HG02798 (cell line): ENCODE measurements around the gene TMEM219.
"Not testable (repeated sequence)": the region's sequence is repeated elsewhere in the genome, so short reads cannot be mapped to it uniquely, and the experiment has no call there.

ENCODE experiments used
- ATAC-seq: cut with Tn5 transposase; IDR thresholded peaks from one replicate; pipeline ENCODE4 v1.9.1; 2021; ENCODE audit warnings: mild to moderate bottlenecking; ENCODE audit not compliant: unreplicated experiment, poor library complexity

Gene TMEM219

GRCh38 chr16:29961479-29962343, at the start of gene TMEM219:
TSS of gene TMEM219 (plus strand) at chr16:29962079. CDS start at chr16:29963144, 1,065 bp downstream.
- peak; percentile 95 for ATAC-seq

GRCh38 chr16:29912087-29912486, 49.8 kb upstream of the TMEM219 start:
- ATAC-seq: no peak

DNA sequence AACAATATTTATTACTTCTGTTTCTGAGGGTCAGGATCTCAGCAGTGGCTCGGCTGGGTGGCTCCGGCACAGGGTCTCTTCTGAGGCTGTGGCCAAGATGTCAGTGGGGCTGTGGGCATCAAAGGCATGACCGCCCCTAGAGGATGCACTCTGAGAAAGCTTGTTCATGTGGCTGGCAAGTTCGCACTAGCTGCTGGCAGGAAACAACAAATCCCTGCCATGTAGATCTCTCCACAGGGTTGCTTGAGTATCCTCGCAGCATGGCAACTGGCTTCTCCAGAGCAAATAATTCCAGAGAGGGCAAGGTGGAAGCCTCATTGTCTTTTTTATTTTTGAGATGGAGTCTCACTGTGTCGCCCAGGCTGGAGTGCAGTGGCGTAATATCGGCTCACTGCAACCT, 48.4 kb upstream of the TMEM219 start:
- no peak for ATAC-seq

- ATAC-seq: no peak
Observed at GRCh38 chr16:29915590-29916247, 46.2 kb upstream of the TMEM219 start.

DNA sequence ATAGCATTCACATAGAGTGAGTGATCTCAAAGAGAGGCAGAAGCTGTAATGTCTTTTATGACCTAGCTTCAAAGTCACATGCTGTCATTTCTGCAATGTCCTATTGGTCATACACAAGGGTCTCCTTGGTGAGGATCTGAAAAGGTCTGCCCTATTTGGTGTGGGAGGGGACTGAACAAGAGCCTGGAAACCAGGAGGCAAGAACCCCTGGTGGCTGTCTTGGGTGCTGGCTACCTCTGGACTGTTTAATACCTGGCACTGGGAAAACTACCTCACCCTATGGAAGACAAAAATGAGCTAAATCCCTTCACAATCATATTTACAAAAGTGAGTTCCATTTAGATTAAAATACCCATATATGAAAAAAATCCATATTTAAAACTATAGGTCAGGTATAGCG, 44.9 kb upstream of the TMEM219 start:
- no peak for ATAC-seq

DNA sequence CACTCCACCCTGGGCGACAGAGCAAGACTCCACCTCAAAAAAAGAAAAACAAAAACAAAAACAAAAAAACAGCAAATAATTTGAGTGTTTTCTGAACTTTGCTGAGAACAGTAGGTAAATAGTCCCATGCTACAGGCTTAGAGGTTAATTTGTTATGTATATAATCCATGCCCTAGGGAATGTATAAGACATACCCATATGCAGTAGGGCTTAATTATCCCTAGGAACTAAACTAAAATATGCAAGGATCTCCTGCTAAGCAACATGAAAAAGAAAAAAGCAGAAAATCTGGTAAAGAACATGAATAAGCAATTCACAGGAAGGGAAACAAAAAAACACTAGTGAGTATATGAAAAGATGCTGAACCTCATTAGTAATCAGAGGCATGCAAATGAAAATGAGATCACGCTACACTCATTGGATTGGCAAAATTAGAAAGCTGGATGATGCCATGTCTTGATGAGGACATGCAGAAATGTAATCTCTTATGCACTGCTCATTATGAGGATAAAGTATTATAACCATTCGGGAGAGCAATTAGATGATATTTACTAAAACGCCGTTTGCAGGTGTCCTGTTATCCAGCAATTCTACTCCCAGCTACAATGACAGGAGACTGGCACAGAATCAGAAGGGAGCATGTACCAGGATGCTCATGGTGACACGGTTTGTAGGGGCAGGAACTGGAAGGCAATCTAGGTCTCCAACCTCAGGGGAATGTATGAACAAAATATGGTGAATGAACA, 41.4 kb upstream of the TMEM219 start:
- ATAC-seq: no peak

- no peak for ATAC-seq
Observed at GRCh38 chr16:29921034-29921385, 40.9 kb upstream of the TMEM219 start.

DNA sequence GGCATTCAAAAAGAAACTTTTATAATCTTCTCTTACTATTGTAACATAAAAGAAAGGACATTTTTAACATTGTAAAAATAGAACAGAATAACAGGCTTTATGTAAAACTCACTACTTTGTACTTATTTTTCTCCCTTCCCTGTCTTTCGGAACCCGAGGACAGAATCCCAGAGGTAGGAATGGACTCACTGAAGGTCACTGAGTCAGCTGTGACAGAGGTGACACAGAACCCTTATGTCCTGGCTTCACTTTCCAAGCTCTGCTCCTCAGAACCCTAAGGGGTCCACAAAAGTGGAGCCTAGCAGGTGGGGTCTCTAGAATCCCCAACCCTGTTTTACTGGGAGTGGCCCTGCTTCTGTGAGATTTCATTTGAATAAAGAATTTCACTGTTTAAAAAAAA, 39.6 kb upstream of the TMEM219 start:
- ATAC-seq: no peak

- no peak for ATAC-seq
Observed at GRCh38 chr16:29922986-29923501, 38.8 kb upstream of the TMEM219 start.

DNA sequence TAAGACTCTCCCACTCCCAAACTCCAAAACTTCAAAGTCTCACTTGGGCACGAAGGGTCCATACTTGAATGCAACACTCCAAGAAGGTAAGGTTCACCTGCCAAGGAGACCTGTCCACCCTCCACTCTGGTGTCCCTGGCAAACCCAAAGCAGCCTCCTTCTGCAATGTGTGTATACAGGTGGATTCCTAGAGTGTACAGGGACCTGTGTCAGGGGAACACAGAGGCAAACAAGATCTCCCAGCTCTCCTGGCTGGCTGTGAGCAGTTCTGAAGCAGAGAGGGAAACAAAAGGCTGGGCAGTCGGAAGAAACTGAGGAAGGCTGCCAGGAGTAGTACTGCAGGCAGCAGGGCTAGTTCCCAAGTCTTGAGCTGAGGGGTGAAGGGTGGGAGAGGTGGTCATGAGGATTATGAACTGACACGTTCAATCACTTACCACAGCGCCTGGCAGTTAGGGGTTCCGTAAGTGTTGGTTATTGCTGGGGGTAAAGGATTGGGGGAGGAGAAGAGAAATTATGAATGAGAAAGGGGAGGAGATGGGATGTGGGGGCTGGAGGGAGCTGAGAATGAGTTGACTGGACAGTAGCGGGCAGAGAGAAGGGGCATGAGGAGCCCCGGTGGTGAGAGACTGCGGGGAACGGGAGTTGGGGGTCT, 36.6 kb upstream of the TMEM219 start:
- ATAC-seq: no peak

GRCh38 chr16:29925781-29926710, 35.8 kb upstream of the TMEM219 start, which contains the start of gene KCTD13:
TSS of gene KCTD13 (minus strand) at chr16:29926226. CDS start at chr16:29926033, 193 bp downstream.
- peak; percentile 89 for ATAC-seq

DNA sequence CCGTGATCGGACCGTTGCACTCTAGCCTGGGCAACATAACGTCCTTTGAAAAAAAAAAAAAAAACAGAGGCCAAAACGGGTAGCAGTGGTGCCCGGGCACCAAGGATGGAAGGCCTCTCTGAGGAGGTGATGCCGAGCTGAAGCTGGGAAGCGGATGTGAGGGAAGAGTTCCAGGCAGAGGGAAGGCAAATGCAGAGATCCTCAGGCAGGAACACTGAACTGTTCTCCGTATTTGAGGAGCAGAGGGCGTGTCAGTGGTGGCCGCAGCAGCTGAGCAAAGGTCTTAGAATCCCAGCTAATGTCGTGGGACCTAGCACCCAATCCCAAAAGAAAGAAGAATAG, 35.2 kb upstream of the TMEM219 start:
- no peak for ATAC-seq

GRCh38 chr16:29927070-29927905, 34.6 kb upstream of the TMEM219 start:
- no peak for ATAC-seq

- ATAC-seq: not testable (repeated sequence)
Observed at GRCh38 chr16:29931750-29932149, 30.1 kb upstream of the TMEM219 start.

DNA sequence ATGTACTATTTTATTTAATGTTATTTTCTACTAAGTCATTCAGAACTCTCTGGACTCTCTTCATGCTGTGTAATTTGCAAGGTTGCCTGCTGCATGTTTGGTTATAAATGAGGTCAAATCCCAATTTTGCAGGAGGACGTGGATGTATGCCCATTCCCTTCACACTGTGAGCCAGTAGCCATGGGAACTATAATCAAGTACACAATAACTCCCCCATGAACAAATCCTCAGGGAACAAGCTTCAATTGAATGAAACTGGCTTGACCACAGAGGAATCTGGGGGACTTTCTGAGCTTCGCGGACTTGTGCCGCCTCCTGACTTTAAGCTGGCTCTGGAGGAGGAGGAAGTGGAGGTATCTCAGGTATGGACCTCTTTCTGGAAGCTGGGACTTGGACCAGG, 21.2 kb upstream of the TMEM219 start:
- ATAC-seq: no peak

- no peak for ATAC-seq
Observed at GRCh38 chr16:29943846-29944799, 17.8 kb upstream of the TMEM219 start.

- ATAC-seq: no peak
Observed at GRCh38 chr16:29947897-29948296, 14.0 kb upstream of the TMEM219 start.
